Neural cell (in vitro differentiated cells): ENCODE measurements around the gene GTF3C2. TPM values are rescaled to one million over a fixed set of nuclear protein-coding genes. Genes with fewer than 3 reads are reported as not detected.

ENCODE experiments used
- H2AFZ ChIP-seq: fragments of 200-600, 300-800 bp; sonication (generic), shearing (Covaris generic); 2 replicates; pipeline ENCODE4 v1.6.0; 2014; ENCODE audit warnings: low read depth, mild to moderate bottlenecking, antibody characterized with exemption, low read length, moderate library complexity
- H3F3A ChIP-seq: fragments of 200-600 bp; shearing (Covaris generic); 2 replicates; pipeline ENCODE4 v1.6.1; 2016; ENCODE audit warnings: mild to moderate bottlenecking, moderate library complexity, mixed read lengths, antibody characterized with exemption, low read length; ENCODE audit not compliant: insufficient read depth, poor library complexity, severe bottlenecking
- H3K27ac ChIP-seq: fragments of 200-600, 300-800 bp; sonication (generic), shearing (Covaris generic); 2 replicates; pipeline ENCODE4 v1.5.1; 2014; ENCODE audit warnings: mild to moderate bottlenecking, low read length, moderate library complexity
- H3K27me3 ChIP-seq: fragments of 300-800, 200-600 bp; sonication (generic), shearing (Covaris generic); 2 replicates; pipeline ENCODE4 v1.6.0; 2014; ENCODE audit warnings: mild to moderate bottlenecking, low read depth, low read length, moderate library complexity; ENCODE audit not compliant: insufficient read depth
- H3K36me3 ChIP-seq: fragments of 300-800, 200-600 bp; sonication (generic), shearing (Covaris generic); 2 replicates; pipeline ENCODE4 v1.5.1; 2014; ENCODE audit warnings: mild to moderate bottlenecking, antibody characterized with exemption, low read length, moderate library complexity; ENCODE audit not compliant: insufficient read depth
- H3K4me2 ChIP-seq: fragments of 300-800, 200-600 bp; sonication (generic), shearing (Covaris generic); 2 replicates; pipeline ENCODE4 v1.6.0; 2014; ENCODE audit warnings: mild to moderate bottlenecking, low read length
- H3K4me3 ChIP-seq: fragments of 300-800, 200-600 bp; sonication (generic), shearing (Covaris generic); 2 replicates; pipeline ENCODE4 v1.5.1; 2014; ENCODE audit warnings: mild to moderate bottlenecking, low read length, moderate library complexity
- H3K79me2 ChIP-seq: fragments of 200-600 bp; shearing (Covaris generic); replicated peaks from 2 replicates; pipeline ENCODE4 v1.6.0; 2014; ENCODE audit warnings: mild to moderate bottlenecking, low read length, moderate library complexity; ENCODE audit not compliant: insufficient read depth
- H3K9ac ChIP-seq: fragments of 300-800, 200-600 bp; sonication (generic), shearing (Covaris generic); 2 replicates; pipeline ENCODE4 v1.6.1; 2016; ENCODE audit warnings: mild to moderate bottlenecking, low read length, mixed read lengths
- H3K9me2 ChIP-seq: fragments of 200-600 bp; shearing (Covaris generic); 2 replicates; pipeline ENCODE4 v1.6.1; 2016; ENCODE audit warnings: mild to moderate bottlenecking, low read length, mixed read lengths; ENCODE audit not compliant: insufficient read depth
- H3K9me3 ChIP-seq: fragments of 200-600, 300-800 bp; sonication (generic), shearing (Covaris generic); 2 replicates; pipeline ENCODE4 v1.6.1; 2016; ENCODE audit warnings: mild to moderate bottlenecking, mixed run types, low read length, moderate library complexity, mixed read lengths
- H4K20me1 ChIP-seq: fragments of 200-600 bp; shearing (Covaris generic); 2 replicates; pipeline ENCODE4 v1.6.1; 2016; ENCODE audit warnings: mild to moderate bottlenecking, mixed run types; ENCODE audit not compliant: insufficient read depth
- EP300 ChIP-seq: fragments of 450-650 bp; conservative IDR thresholded peaks from 2 replicates; pipeline ENCODE4 v1.6.1; 2014; ENCODE audit warnings: antibody characterized with exemption, mild to moderate bottlenecking, moderate library complexity; ENCODE audit not compliant: poor library complexity, severe bottlenecking
- EZH2 ChIP-seq: fragments of 200-600, 300-800 bp; shearing (Covaris generic), sonication (generic); IDR thresholded peaks from 2 replicates; pipeline ENCODE4 v1.6.1; 2014; ENCODE audit warnings: antibody characterized with exemption, low read length, borderline replicate concordance, mild to moderate bottlenecking; ENCODE audit not compliant: insufficient read depth, poor library complexity, severe bottlenecking
- MXI1 ChIP-seq: fragments of 450-650 bp; conservative IDR thresholded peaks from 2 replicates; pipeline ENCODE4 v1.6.1; 2014; ENCODE audit warnings: antibody characterized with exemption, mild to moderate bottlenecking; ENCODE audit not compliant: poor library complexity, severe bottlenecking
- POLR2AphosphoS5 ChIP-seq: IDR thresholded peaks from 2 replicates; pipeline ENCODE4 v1.6.1; 2012
- RAD21 ChIP-seq: fragments of 450-650 bp; conservative IDR thresholded peaks from 2 replicates; pipeline ENCODE4 v1.6.1; 2014; ENCODE audit warnings: antibody characterized with exemption, mild to moderate bottlenecking, moderate library complexity
- SMC3 ChIP-seq: fragments of 450-650 bp; conservative IDR thresholded peaks from 2 replicates; pipeline ENCODE4 v1.6.1; 2014; ENCODE audit warnings: antibody characterized with exemption, mild to moderate bottlenecking, moderate library complexity; ENCODE audit not compliant: poor library complexity
- TAF1 ChIP-seq: IDR thresholded peaks from 2 replicates; pipeline ENCODE4 v1.6.1; 2012; ENCODE audit warnings: low read depth
- polyA plus RNA-seq: library from polyadenylated mRNA; depleted of rRNA; stranded (reverse); fragments of >200 nt; gene quantifications from 2 replicates; pipeline ENCODE4 v1.2.3, GENCODE V29; 2014
- TF ChIP-seq, protein P1 (sequence below): IDR thresholded peaks from 2 replicates; pipeline ENCODE4 v1.6.1; 2012; ENCODE audit warnings: borderline replicate concordance
- TF ChIP-seq, protein P2 (sequence below): fragments of 450-650 bp; IDR thresholded peaks from 2 replicates; pipeline ENCODE4 v1.5.1; 2014; ENCODE audit warnings: antibody characterized with exemption, mild to moderate bottlenecking, moderate library complexity; ENCODE audit not compliant: poor library complexity, severe bottlenecking

GTF3C2 gene
- polyA plus RNA-seq, 1 donor from 2014 or later, result 27.8 TPM

DNA sequence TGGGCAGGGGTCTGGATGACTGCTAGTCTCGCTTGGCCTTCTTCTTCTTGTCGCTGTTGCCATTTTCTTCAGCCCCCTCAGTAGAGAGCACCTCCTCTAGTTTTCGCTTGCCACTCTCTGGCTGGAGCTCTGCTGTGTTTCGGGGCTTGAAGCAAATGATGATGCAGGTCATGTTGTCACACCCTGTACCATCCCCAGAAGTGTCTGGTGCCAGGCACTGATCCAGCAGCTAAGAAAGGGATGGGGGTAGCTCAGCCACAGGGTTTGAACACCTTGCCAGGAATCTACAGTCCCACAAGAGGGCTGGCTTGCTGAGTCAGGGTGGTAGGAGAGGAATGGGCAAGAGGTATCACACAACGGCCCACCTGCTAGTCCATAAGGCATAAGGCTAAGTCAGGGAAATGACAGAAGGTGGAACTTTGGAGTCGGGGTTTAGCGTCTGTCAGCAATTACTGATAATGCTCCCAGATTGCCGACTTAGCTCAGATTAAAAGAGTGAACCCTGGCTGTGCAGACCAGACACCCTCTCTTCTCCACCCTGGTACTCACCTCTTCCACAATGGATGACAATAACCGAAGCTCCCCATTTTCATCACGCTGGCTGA is 25.1 kb upstream of the GTF3C2 start:
- Histone ChIP-seq H2AFZ (no peak overlapping the region), H3K9me2 (no peaks in the 10 kb centered on the region), H3K27me3 (no peaks in the 10 kb centered on the region), H3K27ac (peak overlapping the region; percentile 82), H4K20me1 (no peaks in the 10 kb centered on the region), H3K9ac (peak overlapping the region; percentile 84), H3F3A (no peaks in the 10 kb centered on the region), H3K4me2 (no peak overlapping the region), H3K4me3 (no peak overlapping the region), H3K36me3 (no peaks in the 10 kb centered on the region), H3K9me3 (no peaks in the 10 kb centered on the region), H3K79me2 (peaks cover 12% of the 10 kb centered on the region)
- no peak for TF ChIP-seq TAF1
- TF ChIP-seq, protein P1, sequence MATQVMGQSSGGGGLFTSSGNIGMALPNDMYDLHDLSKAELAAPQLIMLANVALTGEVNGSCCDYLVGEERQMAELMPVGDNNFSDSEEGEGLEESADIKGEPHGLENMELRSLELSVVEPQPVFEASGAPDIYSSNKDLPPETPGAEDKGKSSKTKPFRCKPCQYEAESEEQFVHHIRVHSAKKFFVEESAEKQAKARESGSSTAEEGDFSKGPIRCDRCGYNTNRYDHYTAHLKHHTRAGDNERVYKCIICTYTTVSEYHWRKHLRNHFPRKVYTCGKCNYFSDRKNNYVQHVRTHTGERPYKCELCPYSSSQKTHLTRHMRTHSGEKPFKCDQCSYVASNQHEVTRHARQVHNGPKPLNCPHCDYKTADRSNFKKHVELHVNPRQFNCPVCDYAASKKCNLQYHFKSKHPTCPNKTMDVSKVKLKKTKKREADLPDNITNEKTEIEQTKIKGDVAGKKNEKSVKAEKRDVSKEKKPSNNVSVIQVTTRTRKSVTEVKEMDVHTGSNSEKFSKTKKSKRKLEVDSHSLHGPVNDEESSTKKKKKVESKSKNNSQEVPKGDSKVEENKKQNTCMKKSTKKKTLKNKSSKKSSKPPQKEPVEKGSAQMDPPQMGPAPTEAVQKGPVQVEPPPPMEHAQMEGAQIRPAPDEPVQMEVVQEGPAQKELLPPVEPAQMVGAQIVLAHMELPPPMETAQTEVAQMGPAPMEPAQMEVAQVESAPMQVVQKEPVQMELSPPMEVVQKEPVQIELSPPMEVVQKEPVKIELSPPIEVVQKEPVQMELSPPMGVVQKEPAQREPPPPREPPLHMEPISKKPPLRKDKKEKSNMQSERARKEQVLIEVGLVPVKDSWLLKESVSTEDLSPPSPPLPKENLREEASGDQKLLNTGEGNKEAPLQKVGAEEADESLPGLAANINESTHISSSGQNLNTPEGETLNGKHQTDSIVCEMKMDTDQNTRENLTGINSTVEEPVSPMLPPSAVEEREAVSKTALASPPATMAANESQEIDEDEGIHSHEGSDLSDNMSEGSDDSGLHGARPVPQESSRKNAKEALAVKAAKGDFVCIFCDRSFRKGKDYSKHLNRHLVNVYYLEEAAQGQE, result no peak
- no peak for TF ChIP-seq RAD21
- TF ChIP-seq MXI1, result no peak
- no peak for TF ChIP-seq POLR2AphosphoS5
- no peak for TF ChIP-seq SMC3
- TF ChIP-seq EZH2, result no peak

DNA sequence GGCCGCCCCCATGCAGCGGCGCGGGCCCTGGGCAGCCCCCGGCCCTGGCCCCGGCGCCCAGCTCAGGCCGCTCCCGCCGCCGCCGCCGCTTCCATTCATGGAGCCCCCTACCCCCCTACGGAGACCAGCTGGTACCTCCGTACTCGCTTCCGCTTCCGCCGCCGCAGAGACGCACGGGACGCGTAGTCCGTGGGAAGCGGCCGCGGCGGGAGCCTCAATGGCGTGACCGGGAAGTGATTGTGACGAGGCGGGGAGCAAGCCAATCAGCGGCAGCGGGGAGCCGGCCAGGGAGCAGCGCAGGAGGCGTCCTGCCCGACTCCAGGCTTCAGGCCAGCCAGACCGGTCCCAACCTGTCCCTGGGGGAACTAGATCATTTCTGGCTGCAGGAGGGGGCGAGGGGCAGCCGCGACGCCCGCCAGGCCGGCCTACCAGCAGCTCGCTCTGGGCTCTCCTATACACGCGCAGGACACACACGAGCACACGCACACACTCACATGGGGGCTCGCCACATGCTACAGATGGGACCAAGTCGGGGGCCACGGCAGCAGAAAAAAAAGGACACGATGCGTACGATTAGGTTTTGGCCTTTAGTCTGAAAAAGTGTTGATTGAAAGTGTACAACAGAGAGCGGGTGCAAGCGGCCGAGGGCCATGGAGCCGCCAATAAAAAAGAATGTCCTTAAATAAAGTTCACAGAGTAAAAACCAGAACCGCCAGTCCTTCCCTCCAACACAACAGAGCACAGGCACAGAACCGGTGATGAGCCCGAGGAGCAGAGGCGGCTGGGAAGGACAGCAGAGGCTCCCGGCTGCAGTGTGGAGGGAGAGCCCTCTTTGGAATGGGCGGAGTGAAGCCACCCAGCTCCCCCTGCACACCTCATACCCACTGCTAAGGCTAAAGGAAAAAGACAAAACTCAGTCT is 24.3 kb upstream of the GTF3C2 start, which contains the start of gene ZNF513:
Gene ZNF513 (minus strand): TSS at position 109 of the 920 bp plus-strand sequence. CDS start 208 bp downstream, outside the sequence.
- H3K4me2 ChIP-seq, result peak within 1 kb of the TSS; percentile 91
- peak within 1 kb of the TSS; percentile 72 for H3K4me3 ChIP-seq
- peak within 1 kb of the TSS; percentile 59 for H2AFZ ChIP-seq
- no peaks in the 10 kb centered on the region for H3K9me2 ChIP-seq
- no peaks in the 10 kb centered on the region for H3K27me3 ChIP-seq
- no peaks in the 10 kb centered on the region for H3K9me3 ChIP-seq
- H3K9ac ChIP-seq, result peak within 1 kb of the TSS; percentile 84
- TF ChIP-seq SMC3 (no peak), EP300 (peak; percentile 72), MXI1 (peak; percentile 71), POLR2AphosphoS5 (peak; percentile 82), TAF1 (peak; percentile 58)
- TF ChIP-seq, protein P1, result no peak
- TF ChIP-seq, protein P2, sequence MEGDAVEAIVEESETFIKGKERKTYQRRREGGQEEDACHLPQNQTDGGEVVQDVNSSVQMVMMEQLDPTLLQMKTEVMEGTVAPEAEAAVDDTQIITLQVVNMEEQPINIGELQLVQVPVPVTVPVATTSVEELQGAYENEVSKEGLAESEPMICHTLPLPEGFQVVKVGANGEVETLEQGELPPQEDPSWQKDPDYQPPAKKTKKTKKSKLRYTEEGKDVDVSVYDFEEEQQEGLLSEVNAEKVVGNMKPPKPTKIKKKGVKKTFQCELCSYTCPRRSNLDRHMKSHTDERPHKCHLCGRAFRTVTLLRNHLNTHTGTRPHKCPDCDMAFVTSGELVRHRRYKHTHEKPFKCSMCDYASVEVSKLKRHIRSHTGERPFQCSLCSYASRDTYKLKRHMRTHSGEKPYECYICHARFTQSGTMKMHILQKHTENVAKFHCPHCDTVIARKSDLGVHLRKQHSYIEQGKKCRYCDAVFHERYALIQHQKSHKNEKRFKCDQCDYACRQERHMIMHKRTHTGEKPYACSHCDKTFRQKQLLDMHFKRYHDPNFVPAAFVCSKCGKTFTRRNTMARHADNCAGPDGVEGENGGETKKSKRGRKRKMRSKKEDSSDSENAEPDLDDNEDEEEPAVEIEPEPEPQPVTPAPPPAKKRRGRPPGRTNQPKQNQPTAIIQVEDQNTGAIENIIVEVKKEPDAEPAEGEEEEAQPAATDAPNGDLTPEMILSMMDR, result peak; percentile 19
- no peaks in the 10 kb centered on the region for H3K36me3 ChIP-seq
- no peaks in the 10 kb centered on the region for H3F3A ChIP-seq
- peak within 1 kb of the TSS; percentile 82 for H3K27ac ChIP-seq
- no peaks in the 10 kb centered on the region for H4K20me1 ChIP-seq
- H3K79me2 ChIP-seq, result peaks cover 12% of the 10 kb centered on the region
